Measurements from ENCODE around the gene MDP1.

Gene MDP1

DNA sequence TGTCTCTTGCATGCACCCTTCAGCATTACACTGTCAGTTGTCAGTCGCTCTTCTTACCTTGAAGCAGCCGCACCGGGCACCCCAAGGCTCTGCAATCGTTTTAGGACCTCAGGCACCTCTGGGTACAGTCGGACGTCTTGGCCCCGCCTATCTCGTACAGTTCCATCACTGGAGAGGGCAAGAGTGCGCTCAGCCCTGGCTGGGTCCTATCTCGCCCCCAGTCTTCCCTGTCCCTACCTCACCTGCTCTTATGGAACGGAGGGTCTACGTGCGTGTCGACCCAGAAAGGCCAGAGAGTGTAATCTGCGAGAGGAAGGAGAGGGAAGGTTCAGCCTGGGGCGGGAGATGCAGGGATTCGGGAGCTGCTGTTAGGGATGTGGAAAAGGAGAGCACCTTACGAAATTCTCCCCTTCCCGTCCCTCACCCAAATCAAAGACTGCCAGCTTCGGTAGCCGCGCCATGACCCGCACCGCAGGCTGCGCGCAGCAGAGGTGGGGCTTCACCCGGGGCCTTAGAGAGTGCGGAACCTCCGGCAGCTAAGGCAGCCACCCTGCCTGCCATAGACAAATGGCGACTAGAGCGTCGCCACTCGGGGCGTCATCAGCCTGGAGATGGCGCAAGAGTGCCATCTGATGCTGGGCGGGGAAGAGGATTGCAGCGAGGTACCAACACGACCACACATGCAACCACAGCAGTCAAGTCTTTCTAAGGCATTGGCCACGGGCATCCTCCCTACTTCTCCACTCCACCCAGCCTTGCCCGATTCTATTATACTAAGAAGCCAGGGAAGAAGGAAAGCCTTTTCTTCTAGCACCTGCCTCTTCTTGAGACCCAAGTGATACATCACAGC, at the start of gene MDP1:
MDP1 (minus strand) TSS at position 572 of the 850 bp plus-strand sequence; CDS start at position 461, 111 bp downstream.
- Mint-ChIP-seq H3K4me3 (peak within 1 kb of the TSS; percentile 92 to 94), H3K9me3 (no peaks in the 10 kb centered on the region), H3K4me1 (peaks cover 64% of the 10 kb centered on the region), H3K27me3 (no peaks in the 10 kb centered on the region), H3K27ac (peak within 1 kb of the TSS; percentile 88 to 89)
- DNase-seq (peak; percentile 80 to 87), ATAC-seq (peak; percentile 81)

DNA sequence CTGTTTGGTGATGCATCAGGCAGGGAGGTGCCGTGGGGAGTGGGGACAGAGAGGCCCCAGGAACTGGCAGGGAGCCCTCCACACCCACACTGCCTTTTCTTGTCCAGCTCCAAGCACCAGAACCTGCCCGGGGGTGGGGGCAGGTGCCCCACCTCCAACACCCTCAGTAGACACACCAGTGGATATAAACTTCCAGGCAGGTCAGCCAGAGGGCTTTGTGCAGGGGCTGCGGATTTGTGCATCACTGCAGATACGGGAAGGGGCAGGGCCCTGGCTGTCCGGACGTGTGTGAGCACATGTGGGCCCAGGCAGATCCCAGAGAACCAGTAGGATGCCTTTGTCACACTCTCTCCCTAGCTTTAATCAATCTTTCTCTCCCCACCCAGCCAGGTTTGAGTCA, 48.4 kb upstream of the MDP1 start:
- Mint-ChIP-seq H3K27ac (no peak overlapping the region), H3K9me3 (no peaks in the 10 kb centered on the region), H3K27me3 (no peaks in the 10 kb centered on the region), H3K4me1 (peaks cover 2% of the 10 kb centered on the region), H3K4me3 (no peak overlapping the region)
- ATAC-seq (no peak), DNase-seq (no peak)

DNA sequence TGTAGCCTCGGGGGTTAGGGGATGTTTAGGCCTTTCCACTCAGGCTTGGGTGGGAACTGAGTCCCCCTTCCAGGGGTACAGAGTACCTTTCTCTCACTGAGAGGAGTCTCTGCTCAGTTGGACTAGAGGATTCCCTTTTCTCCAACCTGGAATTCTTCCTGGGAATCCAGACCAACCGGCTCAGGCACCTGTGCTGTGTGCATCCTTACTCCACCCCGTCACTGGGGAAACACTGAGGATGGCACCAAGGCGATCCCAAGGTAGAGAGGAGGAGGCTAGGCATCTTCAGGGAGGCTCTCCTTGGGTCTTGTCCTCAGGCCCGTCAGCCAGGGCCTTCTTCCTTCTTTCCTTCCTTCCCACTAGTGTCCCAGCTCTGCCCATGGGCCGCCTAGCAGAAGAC, 48.0 kb upstream of the MDP1 start:
- Mint-ChIP-seq H3K27ac (peak overlapping the region in 1 of 2 donors; percentile 45), H3K9me3 (no peaks in the 10 kb centered on the region), H3K27me3 (no peaks in the 10 kb centered on the region), H3K4me1 (no peaks in the 10 kb centered on the region), H3K4me3 (no peak overlapping the region)
- no peak for ATAC-seq
- DNase-seq, result no peak

DNA sequence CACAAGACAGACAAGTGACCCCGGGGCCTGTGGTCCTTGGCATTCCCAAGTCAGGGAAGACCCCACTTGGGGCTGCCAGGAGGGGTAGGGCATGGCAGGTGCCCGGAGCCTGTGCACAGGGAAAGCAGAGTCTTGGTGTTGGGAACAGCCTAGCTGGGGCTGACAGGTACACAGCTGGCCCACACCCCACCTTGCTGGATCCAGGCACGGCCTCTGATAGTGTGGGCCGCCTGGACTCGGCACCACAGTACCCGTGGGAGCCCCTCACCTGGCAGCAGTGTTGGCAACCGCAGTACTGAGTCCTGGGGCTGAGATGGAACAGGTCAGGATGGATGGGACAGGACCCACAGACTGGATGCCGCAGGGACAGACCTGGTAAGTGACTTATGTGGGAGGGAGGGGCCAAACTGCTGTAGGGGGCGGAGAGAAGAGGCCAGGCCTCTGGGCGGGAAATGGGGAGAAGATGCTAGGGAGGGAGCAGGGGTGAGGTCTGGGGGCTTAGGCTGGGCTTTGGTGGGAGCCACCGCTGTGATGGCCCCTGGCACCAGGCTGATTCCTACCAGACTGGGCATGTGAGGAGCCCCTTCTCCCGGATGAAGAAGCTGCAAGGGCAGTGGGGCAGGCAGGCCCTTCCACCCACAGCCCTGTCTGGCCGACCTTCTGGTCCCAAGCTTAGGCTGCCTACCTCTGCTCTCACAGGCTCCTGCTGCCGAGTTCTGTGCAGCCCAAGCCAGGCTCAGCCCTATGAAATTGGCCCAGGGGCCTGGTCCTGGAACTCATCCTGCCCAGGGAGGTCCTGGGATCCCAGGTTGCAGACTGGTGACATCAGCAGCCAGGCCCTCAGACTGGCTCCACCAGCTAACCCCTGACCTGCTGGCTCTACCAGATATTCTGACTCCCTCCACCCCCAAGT, 47.2 kb upstream of the MDP1 start, which contains the start of gene TGM1:
TGM1 (minus strand) TSS at position 357 of the 913 bp plus-strand sequence. CDS start 825 bp downstream, outside the sequence.
- no peaks in the 10 kb centered on the region for H3K9me3 Mint-ChIP-seq
- DNase-seq (no peak), ATAC-seq (peak; percentile 15)
- no peaks in the 10 kb centered on the region for H3K27me3 Mint-ChIP-seq
- H3K4me3 Mint-ChIP-seq, result no peak within 1 kb of the TSS
- H3K27ac Mint-ChIP-seq, result peak within 1 kb of the TSS in 1 of 2 donors; percentile 67
- no peaks in the 10 kb centered on the region for H3K4me1 Mint-ChIP-seq

DNA sequence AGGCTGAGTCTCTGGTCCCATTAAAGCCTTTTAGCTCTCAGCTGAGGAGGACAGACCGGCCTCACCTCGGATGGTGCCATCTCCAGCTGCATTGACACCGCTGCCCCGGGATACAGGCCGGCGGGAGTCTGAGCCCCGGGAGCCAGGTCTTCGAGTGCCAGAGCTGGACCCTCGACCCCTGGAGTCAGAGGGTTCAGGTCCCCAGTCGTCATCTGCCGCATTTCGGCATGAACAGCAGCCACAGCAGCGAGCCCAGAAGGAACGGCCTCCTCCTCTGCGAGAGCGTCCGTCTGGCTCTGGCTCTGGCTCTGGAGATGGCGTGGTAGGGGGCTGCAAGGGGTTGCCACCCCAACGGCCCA, 46.1 kb upstream of the MDP1 start:
- H3K27ac Mint-ChIP-seq, result no peak overlapping the region
- ATAC-seq, result no peak
- no peaks in the 10 kb centered on the region for H3K4me1 Mint-ChIP-seq

DNA sequence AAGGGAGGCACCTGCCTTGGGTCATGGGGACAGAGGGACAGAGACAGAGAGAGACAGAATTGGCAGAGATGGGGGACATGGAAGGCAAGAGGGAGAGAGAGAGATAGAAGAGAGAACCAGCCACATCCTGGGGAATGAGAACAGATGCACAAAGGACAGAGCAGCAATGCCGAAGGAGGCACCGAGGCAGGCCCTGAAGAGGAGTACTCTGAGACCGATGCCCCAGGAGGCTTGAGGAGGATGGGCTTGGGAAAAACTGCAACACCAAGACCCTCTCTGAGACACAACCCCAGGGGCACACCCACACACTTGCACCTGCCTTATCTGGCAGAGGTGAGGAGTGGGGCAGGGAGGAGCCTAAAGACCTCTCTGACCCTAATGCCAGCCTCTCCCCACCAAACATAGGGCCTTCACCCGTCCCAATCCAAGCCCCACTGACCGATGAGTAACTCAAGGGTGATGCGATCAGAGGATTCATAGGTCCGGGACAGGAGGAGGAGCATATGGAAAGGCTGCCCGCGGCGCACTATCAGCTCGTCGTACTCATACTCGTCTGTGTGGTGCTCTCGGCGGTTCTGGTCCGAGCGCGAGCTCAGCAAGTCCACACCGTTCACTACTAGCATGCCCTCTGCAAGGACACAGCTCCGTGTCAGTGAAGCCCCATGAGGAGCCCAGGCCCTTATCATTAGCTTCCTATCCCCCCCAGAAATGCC, 45.5 kb upstream of the MDP1 start:
- no peaks in the 10 kb centered on the region for H3K4me1 Mint-ChIP-seq
- H3K9me3 Mint-ChIP-seq, result no peaks in the 10 kb centered on the region
- no peaks in the 10 kb centered on the region for H3K27me3 Mint-ChIP-seq
- no peak for DNase-seq
- H3K4me3 Mint-ChIP-seq, result no peak overlapping the region
- no peak overlapping the region for H3K27ac Mint-ChIP-seq
- ATAC-seq, result no peak

More for the DNA sequence above, 46.1 kb upstream of the MDP1 start:
- Mint-ChIP-seq H3K9me3 (no peaks in the 10 kb centered on the region), H3K27me3 (no peaks in the 10 kb centered on the region), H3K4me3 (no peak overlapping the region)
- no peak for DNase-seq

DNA sequence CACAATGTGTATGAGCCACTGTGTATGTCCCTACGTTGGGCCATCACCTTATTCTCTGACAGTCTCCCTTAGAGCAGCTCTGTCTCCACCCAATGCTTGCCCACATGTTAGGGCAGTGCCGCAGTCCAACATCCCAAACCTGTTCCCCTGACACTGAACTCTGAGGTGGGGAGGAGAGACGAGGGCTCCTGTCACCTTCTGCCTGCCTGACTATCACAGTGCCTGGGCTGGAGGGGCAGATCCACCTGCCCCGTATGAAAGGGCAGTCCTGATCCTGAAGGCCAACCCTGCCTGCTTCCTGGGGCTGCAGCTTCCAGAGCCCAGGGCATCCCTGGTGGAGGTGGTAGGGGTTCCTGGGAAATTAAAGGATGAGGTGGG, 44.9 kb upstream of the MDP1 start:
- no peak for ATAC-seq
- Mint-ChIP-seq H3K27ac (no peak overlapping the region), H3K4me3 (no peak overlapping the region)

DNA sequence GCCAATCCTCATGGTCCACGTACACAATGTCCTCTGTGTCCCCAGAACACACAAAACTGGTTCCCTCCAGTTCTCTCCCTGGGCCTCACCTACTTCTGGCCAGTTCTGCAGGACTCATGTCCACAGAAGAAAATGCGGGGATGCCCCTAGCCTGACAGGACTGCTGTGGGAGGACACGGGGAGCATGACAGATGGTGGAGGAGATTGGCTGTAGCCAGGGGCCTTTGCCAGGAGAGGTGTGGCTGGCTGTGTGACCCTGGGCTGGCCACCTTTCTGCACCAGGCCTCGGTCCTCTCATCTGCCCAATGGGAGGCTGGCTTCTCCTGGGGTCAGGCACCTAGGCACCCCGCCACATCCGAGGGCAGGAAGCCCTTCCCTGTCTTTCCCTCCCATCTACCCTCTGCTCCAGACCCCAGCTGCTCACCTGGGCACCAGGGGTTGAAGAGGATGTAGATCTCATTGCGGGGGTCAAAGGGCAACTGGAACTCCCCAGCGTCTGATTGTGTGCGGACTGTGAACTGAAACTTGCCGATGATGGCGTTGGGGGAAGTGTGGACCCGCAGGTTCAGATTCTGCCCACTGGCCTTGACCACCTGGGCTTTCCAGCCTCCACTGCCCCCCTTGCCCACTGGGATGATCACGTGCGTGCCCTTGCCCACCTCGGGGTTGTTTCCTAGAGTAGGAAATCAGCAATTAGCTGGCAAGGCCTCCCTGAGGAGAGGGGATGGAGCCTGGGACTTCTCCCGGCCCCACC, 44.3 kb upstream of the MDP1 start:
- Mint-ChIP-seq H3K27ac (no peak overlapping the region), H3K4me1 (no peaks in the 10 kb centered on the region), H3K27me3 (no peaks in the 10 kb centered on the region), H3K9me3 (no peaks in the 10 kb centered on the region), H3K4me3 (no peak overlapping the region)
- DNase-seq, result no peak
- no peak for ATAC-seq

More for the DNA sequence above, 44.9 kb upstream of the MDP1 start:
- Mint-ChIP-seq H3K27me3 (no peaks in the 10 kb centered on the region), H3K4me1 (no peaks in the 10 kb centered on the region), H3K9me3 (no peaks in the 10 kb centered on the region)
- no peak for DNase-seq

DNA sequence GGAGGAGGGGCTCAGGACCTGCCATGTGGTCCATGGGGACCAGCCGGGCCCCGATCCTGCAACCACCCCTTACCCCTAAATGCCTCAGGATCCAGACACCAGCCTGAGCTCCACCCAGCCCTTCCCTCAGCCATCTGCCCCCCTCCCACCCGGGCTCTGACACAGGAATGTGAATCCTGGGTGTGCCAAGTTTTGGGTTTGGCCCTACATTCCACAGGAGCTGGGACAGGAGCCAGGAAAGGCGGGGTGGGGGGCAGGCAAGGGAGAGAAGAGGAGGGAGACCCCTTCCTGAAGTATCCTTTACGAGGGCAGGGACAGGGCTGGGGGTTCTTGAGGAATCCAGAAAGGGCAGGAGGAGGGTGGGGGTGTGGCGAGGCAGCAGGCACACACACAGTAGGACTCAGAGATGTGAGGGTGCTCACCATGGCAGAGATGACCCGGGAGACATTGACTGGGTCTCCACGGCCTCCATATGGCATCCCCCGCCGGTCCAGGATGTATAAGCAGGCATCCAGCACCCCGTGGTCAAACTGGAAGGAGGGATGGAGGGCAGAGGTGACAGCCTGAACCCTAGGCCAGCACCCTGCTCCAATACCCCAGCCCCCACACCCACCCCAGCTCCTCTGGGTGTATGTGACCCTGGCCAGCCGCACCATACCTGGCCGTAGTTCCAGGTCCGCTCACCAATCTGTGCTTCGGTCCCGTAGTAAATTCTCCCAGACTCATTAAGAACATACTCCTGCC, 43.6 kb upstream of the MDP1 start:
- no peak for DNase-seq
- no peak overlapping the region for H3K27ac Mint-ChIP-seq
- no peaks in the 10 kb centered on the region for H3K4me1 Mint-ChIP-seq
- no peaks in the 10 kb centered on the region for H3K27me3 Mint-ChIP-seq
- no peak for ATAC-seq
- no peak overlapping the region for H3K4me3 Mint-ChIP-seq
- H3K9me3 Mint-ChIP-seq, result no peaks in the 10 kb centered on the region

DNA sequence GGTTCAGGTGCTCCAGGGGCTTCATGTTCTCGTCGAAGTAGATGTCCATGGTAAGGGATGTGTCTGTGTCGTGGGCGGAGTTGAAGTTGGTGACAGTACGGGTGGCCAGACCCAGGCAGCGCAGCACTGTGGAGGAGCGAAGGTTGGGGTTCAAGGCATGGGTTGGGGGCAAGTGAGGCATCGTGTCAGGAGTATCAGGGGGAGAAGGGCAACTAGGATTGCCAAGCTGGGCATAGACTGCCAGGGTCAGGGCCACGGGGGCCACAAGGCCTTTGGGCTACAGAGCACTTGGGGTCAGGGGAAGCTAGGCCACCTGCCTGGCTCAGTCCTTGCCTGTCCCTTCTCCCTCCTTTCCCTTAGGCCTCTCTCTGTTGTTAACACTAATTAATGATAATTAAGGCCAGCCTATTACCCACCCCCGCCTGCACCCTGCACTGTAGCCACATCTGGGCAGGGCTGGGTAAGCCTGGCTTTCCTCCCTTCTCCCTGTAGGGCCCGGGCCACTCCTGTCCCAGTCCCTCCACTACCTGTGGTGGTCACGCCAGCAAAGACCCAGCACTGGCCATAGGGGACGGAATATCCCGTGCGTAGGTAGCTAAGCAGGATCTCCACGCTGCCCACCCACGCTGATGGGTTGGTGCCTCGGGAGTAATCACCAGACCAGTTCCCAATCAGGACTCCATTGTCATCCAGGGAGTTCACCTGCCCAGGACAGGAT, 42.8 kb upstream of the MDP1 start:
- Mint-ChIP-seq H3K27ac (no peak overlapping the region), H3K27me3 (no peaks in the 10 kb centered on the region), H3K4me1 (no peaks in the 10 kb centered on the region), H3K9me3 (no peaks in the 10 kb centered on the region), H3K4me3 (no peak overlapping the region)
- DNase-seq (no peak), ATAC-seq (no peak)

DNA sequence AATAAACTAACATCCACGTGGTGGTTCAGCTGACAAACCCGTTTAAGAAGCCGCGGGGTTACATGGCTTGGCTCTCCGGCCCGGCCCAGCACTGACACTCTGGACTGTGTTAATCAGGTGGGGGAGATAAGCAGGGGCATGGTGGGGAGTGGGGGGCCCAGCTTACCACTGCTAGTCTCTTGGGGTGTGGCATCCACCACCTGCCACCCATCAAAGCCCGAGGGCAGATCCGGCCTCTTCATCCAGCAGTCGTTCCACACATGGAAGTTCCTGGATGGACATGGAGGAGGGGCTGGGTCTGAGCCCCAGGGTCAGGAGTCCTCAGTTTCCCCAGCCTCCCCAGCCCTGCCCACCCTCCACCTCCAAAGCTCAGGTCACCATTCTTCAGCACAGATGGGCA, 42.3 kb upstream of the MDP1 start:
- no peak for ATAC-seq
- no peaks in the 10 kb centered on the region for H3K9me3 Mint-ChIP-seq
- H3K27me3 Mint-ChIP-seq, result no peaks in the 10 kb centered on the region
- H3K27ac Mint-ChIP-seq, result no peak overlapping the region
- no peak overlapping the region for H3K4me3 Mint-ChIP-seq
- H3K4me1 Mint-ChIP-seq, result no peaks in the 10 kb centered on the region
- DNase-seq, result no peak

DNA sequence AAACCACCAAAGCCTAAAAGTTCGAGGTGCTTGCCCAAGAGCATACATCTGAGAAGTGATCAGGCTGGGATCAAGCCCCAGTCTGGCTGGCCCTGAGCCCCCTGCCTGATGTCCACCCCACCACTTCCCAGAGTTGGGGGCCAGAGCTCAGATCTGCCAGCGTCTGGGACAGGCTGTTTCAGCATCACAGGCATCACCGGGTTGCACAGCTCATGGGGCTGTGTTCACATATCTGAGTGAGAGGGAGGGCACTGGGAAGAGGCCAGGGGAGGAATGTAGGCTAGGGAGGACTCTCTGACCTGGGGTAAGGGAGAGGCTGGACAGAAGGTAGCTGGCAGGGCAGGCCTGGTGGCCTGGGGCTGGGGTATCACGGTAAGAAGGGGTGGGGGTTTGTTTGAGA, 41.1 kb upstream of the MDP1 start:
- H3K4me1 Mint-ChIP-seq, result no peaks in the 10 kb centered on the region
- no peak overlapping the region for H3K27ac Mint-ChIP-seq
- no peak for DNase-seq
- no peaks in the 10 kb centered on the region for H3K27me3 Mint-ChIP-seq
- no peak for ATAC-seq
- H3K9me3 Mint-ChIP-seq, result no peaks in the 10 kb centered on the region
- H3K4me3 Mint-ChIP-seq, result no peak overlapping the region

DNA sequence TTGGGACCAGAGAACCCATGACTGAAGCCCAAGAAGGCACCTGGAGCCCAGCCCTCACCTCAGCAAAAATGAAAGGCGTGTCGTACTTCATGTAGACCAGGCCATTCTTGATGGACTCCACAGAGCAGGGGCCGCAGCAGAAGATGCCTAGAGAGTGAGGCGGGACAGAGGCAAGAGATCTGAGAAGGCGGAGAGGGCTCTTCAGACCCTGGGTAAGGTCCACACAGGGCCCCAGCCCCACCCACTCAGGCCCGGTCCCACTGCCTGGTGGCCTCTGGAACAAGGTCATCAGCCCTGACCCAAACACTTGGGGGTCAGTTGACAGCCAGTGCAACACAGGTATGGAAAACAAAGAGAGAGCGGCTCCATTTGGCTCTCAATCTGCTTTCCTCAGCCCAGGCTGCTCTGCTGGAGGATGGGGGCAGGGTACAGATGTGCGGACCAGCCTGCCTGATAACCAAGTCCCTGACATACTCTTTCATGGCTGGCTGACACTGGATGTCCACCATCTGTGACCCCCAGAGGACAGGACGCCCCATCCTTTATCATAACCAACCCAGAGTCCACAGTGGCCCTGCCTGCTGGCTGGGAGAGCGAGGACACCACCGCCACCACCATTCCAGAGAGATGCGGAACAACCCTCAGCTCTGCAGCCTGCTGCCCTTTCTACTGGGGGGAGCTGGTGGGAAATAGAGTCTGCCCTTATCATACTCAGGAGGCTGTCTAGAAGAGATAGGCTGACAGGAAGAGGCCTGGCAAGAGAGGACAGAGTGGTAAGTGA, 40.3 kb upstream of the MDP1 start:
- Mint-ChIP-seq H3K27me3 (no peaks in the 10 kb centered on the region), H3K9me3 (no peaks in the 10 kb centered on the region), H3K4me1 (peaks cover 7% of the 10 kb centered on the region), H3K4me3 (no peak overlapping the region), H3K27ac (peak overlapping the region in 1 of 2 donors; percentile 34)
- ATAC-seq (no peak), DNase-seq (no peak)

All from stimulated activated naive CD8-positive, alpha-beta T cell treated with anti-CD3 and anti-CD28 coated beads, Interleukin-15, amount 100 ng/mL, for 72 hours (primary cell).